AG04449 (cell line): Measurements from ENCODE around the gene GTF2IRD1.
"Not testable (repeated sequence)": the region's sequence is repeated elsewhere in the genome, so short reads cannot be mapped to it uniquely, and the experiment has no call there.

Source experiments
- CTCF ChIA-PET: fragments of 350-600 bp; formaldehyde crosslinking; extraction: SDS; loops from one replicate; lab custom pipeline; 2021; ENCODE audit warnings: antibody characterized with exemption; lab: Yijun Ruan, JAX
- POLR2A ChIA-PET: fragments of 400-600, 350-600 bp; formaldehyde crosslinking; extraction: SDS; loops from one replicate; lab custom pipeline; 2020; ENCODE audit warnings: antibody characterized with exemption, inconsistent platforms; lab: Yijun Ruan, JAX
- DNase-seq: peaks from one replicate; pipeline ENCODE4 v3.0.0-alpha.2; 2010; ENCODE audit warnings: low read depth, low spot score
- H3K4me3 ChIP-seq: 2 replicates; pipeline ENCODE4 v1.5.1; 2011; ENCODE audit warnings: low read depth, mild to moderate bottlenecking, control low read depth, low read length
- CTCF ChIP-seq: IDR thresholded peaks from one replicate; pipeline ENCODE4 v1.5.1; 2011; ENCODE audit warnings: mild to moderate bottlenecking, moderate library complexity, low read length, control low read depth, inconsistent platforms; ENCODE audit not compliant: insufficient read depth; ENCODE audit errors: missing control alignments

GTF2IRD1 gene

GRCh38 chr7:74505471-74506324, 52.0 kb downstream of the GTF2IRD1 start:
- CTCF ChIA-PET, result interaction anchor here (0.9 kb wide), 1 partner anchor 88 kb away, joined by 3 read pairs; no protein-coding TSS in a partner anchor
- POLR2A ChIA-PET, result no interaction called here
- H3K4me3 ChIP-seq, result no peak overlapping the region
- TF ChIP-seq CTCF, result no peak
- DNase-seq, result no peak

GRCh38 chr7:74506325-74506724, 52.6 kb downstream of the GTF2IRD1 start:
- ChIA-PET POLR2A (no interaction called here), CTCF (interaction anchor here (0.9 kb wide), 1 partner anchor 89 kb away, joined by 3 read pairs; no protein-coding TSS in a partner anchor)
- no peak for TF ChIP-seq CTCF
- H3K4me3 ChIP-seq, result no peak overlapping the region
- DNase-seq, result no peak

- no peak for DNase-seq
- TF ChIP-seq CTCF, result no peak
- no peak overlapping the region for H3K4me3 ChIP-seq
- CTCF ChIA-PET, result interaction anchor here (0.8 kb wide), 1 partner anchor 58 kb away, joined by 3 read pairs; no protein-coding TSS in a partner anchor
- POLR2A ChIA-PET, result no interaction called here
Measured at GRCh38 chr7:74507538-74508319, 54.0 kb downstream of the GTF2IRD1 start.

- DNase-seq, POLR2A ChIA-PET, H3K4me3 ChIP-seq: not testable (repeated sequence)
- CTCF ChIA-PET, result interaction anchor here (1.7 kb wide), 1 partner anchor 60 kb away, joined by 6 read pairs; no protein-coding TSS in a partner anchor
Measured at GRCh38 chr7:74509453-74509852, 55.7 kb downstream of the GTF2IRD1 start.

- DNase-seq, result no peak
- H3K4me3 ChIP-seq, result no peak overlapping the region
- CTCF ChIA-PET, result interaction anchor here (0.6 kb wide), 1 partner anchor 25 kb away, joined by 3 read pairs; no protein-coding TSS in a partner anchor
- POLR2A ChIA-PET, result no interaction called here
- TF ChIP-seq CTCF, result no peak
Measured at GRCh38 chr7:74511345-74511744, 57.6 kb downstream of the GTF2IRD1 start.

GRCh38 chr7:74512762-74513161, 59.1 kb downstream of the GTF2IRD1 start:
- H3K4me3 ChIP-seq, result no peak overlapping the region
- no peak for DNase-seq
- no peak for TF ChIP-seq CTCF
- ChIA-PET CTCF (no interaction called here), POLR2A (no interaction called here)
